Measurements from ENCODE around the gene BASP1. TPM values are rescaled to one million over a fixed set of nuclear protein-coding genes. Genes with fewer than 3 reads are reported as not detected.

Gene BASP1
- total RNA-seq, 1 experiment from 2014 or later, result 0.34 TPM

DNA sequence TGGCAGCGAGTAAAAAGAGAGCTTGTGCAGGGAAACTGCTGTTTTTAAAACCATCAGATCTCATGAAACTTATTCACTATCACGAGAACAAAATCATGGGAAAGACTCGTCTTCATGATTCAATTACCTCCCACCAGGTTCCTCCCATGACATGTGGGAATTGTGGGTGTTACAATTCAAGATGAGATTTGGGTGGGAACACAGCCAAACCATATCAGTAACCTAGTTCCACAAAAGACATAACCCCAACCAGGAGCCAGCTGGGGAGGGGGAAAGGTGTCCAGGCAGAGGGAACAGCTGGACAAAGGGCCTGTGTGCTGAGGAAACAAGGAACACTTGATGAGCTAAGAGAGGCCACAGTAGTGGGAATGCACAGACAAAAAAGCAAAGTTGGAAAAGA lies 71.1 kb downstream of the BASP1 start:
- no peaks in the 10 kb centered on the region for H4K20me1 ChIP-seq (ENCODE audit: insufficient read depth)
- RAD21 ChIA-PET (ENCODE audit: low non-redundant PET in 1 of 2, low total read pairs in 2 of 2, uncharacterized antibody in 2 of 2, unreplicated experiment in 2 of 2), result no interaction called here
- no peak for DNase-seq (ENCODE audit: low read depth, low spot score)

More for the DNA sequence above, 71.1 kb downstream of the BASP1 start:
- Histone ChIP-seq H3K4me1 (ENCODE audit: control insufficient read depth in 1 of 2, insufficient read depth in 2 of 2, low read length in 2 of 2) (no peaks in the 10 kb centered on the region), H3K27ac (ENCODE audit: low read depth, low read length) (no peak overlapping the region), H3K79me2 (ENCODE audit: insufficient read depth, low read length) (no peaks in the 10 kb centered on the region), H3K9me2 (ENCODE audit: insufficient read depth) (no peaks in the 10 kb centered on the region), H3K4me3 (replicated peaks in 1 of 2; ENCODE audit: low read depth in 1 of 2, low read length in 2 of 2) (no peak overlapping the region), H3K36me3 (ENCODE audit: control insufficient read depth in 1 of 2, insufficient read depth in 2 of 2, low read length in 2 of 2) (no peaks in the 10 kb centered on the region), H3K9ac (ENCODE audit: low read length) (no peak overlapping the region), H3K9me3 (ENCODE audit: control insufficient read depth in 1 of 2, insufficient read depth in 1 of 2, low read depth in 1 of 2, low read length in 2 of 2) (no peaks in the 10 kb centered on the region), H3K4me2 (ENCODE audit: low read length) (no peak overlapping the region), H3K27me3 (ENCODE audit: insufficient read depth, low read length) (no peaks in the 10 kb centered on the region), H2AFZ (ENCODE audit: low read depth, low read length, poor library complexity, severe bottlenecking) (no peak overlapping the region)
- POLR2A ChIA-PET, result no interaction called here
- CTCF ChIA-PET, result no interaction called here
- no peak for ATAC-seq
- intact Hi-C loops (cut with micrococcal nuclease), result no loop called here
- no TSS peak for BruUV-seq (replicated peaks)
- TF ChIP-seq ELF1 (IDR thresholded peaks at IDR 0.05; ENCODE audit: borderline replicate concordance, low read depth) (no peak), POLR2AphosphoS5 (IDR thresholded peaks at IDR 0.05; ENCODE audit: low read depth, low read length) (no peak)
- TF ChIP-seq, protein P1, sequence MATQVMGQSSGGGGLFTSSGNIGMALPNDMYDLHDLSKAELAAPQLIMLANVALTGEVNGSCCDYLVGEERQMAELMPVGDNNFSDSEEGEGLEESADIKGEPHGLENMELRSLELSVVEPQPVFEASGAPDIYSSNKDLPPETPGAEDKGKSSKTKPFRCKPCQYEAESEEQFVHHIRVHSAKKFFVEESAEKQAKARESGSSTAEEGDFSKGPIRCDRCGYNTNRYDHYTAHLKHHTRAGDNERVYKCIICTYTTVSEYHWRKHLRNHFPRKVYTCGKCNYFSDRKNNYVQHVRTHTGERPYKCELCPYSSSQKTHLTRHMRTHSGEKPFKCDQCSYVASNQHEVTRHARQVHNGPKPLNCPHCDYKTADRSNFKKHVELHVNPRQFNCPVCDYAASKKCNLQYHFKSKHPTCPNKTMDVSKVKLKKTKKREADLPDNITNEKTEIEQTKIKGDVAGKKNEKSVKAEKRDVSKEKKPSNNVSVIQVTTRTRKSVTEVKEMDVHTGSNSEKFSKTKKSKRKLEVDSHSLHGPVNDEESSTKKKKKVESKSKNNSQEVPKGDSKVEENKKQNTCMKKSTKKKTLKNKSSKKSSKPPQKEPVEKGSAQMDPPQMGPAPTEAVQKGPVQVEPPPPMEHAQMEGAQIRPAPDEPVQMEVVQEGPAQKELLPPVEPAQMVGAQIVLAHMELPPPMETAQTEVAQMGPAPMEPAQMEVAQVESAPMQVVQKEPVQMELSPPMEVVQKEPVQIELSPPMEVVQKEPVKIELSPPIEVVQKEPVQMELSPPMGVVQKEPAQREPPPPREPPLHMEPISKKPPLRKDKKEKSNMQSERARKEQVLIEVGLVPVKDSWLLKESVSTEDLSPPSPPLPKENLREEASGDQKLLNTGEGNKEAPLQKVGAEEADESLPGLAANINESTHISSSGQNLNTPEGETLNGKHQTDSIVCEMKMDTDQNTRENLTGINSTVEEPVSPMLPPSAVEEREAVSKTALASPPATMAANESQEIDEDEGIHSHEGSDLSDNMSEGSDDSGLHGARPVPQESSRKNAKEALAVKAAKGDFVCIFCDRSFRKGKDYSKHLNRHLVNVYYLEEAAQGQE (IDR thresholded peaks at IDR 0.05; ENCODE audit: low read depth), result no peak
